Measurements from ENCODE around the gene SSX3.
"Not testable (repeated sequence)": the region's sequence is repeated elsewhere in the genome, so short reads cannot be mapped to it uniquely, and the experiment has no call there.

Gene SSX3, protein sequence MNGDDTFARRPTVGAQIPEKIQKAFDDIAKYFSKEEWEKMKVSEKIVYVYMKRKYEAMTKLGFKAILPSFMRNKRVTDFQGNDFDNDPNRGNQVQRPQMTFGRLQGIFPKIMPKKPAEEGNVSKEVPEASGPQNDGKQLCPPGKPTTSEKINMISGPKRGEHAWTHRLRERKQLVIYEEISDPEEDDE

DNA sequence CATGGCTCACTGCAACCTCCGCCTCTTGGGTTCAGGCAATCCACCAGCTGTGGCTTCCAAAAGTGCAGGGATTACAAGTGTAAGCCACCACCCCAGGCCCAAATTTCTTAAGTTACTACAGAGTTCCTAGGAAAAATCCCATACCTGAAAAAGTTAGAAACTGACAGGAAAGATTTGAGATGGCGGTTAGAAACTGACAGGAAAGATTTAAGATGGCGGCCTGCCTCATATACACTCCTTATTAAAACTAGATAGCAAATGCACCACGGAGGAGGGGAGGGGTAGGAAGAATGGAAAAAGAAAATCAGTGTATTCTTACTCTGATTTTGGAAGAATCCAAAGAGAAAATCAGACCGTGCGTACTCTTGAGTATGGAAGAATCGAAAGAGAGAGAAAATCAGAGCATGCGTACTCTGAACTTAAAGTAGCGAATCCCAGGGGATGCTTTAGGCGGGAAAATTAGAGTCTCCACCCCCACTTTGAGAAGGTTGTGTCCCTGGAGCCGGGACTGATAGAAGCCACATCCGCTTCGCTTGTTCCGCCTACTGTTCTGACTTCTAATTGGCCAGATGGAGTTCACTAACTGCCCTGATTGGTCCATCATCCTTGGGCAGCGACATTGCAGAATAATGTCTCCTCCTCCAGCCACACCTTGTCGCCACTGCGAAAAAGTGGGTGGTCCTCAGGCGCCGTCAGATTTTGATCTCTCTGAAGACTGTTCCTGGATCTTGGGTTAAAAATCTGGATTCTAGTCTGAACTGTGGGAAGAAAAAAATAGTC, at the start of gene SSX3:
SSX3 (minus strand) TSS at position 389 of the 780 bp plus-strand sequence. CDS start 1,454 bp downstream, outside the sequence.
- H3K4me3 ChIP-seq (ENCODE audit: low read depth, low read length); H3K27ac ChIP-seq (ENCODE audit: low read depth, low read length); H3K27me3 ChIP-seq (ENCODE audit: control insufficient read depth, insufficient read depth, low read length); H3K9me3 ChIP-seq (ENCODE audit: control insufficient read depth, insufficient read depth, low read length); H3K9ac ChIP-seq (ENCODE audit: low read depth, low read length); H3K36me3 ChIP-seq (ENCODE audit: control insufficient read depth, insufficient read depth, low read length); H3K4me1 ChIP-seq (ENCODE audit: control insufficient read depth, insufficient read depth, low read length): not testable (repeated sequence)

DNA sequence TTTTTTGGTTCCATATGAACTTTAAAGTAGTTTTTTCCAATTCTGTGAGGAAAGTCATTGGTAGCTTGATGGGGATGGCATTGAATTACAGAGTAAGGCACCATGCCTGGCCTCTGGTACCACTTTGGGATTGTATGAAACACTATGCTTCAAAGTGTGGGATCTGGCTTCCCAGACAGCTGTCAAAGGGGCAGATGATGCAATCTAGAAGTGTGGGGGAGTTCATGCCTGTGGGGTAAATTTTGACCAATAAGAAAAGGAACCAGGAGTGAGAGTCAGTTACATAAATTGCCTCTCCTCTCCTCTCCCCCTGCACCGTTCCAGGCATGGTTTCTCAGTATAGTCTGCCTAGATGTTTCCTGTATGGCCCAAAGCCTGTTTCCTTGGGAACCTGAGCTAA, 41.3 kb upstream of the SSX3 start:
- H3K9ac ChIP-seq (ENCODE audit: low read depth, low read length); H3K36me3 ChIP-seq (ENCODE audit: control insufficient read depth, insufficient read depth, low read length); H3K4me3 ChIP-seq (ENCODE audit: low read depth, low read length); H3K9me3 ChIP-seq (ENCODE audit: control insufficient read depth, insufficient read depth, low read length); H3K4me1 ChIP-seq (ENCODE audit: control insufficient read depth, insufficient read depth, low read length); H3K27me3 ChIP-seq (ENCODE audit: control insufficient read depth, insufficient read depth, low read length); H3K27ac ChIP-seq (ENCODE audit: low read depth, low read length): not testable (repeated sequence)

DNA sequence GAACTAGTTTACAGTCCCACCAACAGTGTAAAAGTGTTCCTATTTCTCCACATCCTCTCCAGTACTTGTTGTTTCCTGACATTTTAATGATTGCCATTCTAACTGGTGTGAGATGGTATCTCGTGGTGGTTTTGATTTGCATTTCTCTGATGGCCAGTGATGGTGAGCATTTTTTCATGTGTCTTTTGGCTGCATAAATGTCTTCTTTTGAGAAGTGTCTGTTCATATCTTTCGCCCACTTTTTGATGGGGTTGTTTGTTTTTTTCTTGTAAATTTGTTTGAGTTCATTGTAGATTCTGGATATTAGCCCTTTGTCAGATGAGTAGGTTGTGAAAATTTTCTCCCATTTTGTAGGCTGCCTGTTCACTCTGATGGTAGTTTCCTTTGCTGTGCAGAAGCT, 40.4 kb upstream of the SSX3 start:
- not testable (repeated sequence) for H3K36me3 ChIP-seq (ENCODE audit: control insufficient read depth, insufficient read depth, low read length); H3K4me1 ChIP-seq (ENCODE audit: control insufficient read depth, insufficient read depth, low read length); H3K4me3 ChIP-seq (ENCODE audit: low read depth, low read length); H3K27ac ChIP-seq (ENCODE audit: low read depth, low read length); H3K27me3 ChIP-seq (ENCODE audit: control insufficient read depth, insufficient read depth, low read length); H3K9ac ChIP-seq (ENCODE audit: low read depth, low read length); H3K9me3 ChIP-seq (ENCODE audit: control insufficient read depth, insufficient read depth, low read length)

DNA sequence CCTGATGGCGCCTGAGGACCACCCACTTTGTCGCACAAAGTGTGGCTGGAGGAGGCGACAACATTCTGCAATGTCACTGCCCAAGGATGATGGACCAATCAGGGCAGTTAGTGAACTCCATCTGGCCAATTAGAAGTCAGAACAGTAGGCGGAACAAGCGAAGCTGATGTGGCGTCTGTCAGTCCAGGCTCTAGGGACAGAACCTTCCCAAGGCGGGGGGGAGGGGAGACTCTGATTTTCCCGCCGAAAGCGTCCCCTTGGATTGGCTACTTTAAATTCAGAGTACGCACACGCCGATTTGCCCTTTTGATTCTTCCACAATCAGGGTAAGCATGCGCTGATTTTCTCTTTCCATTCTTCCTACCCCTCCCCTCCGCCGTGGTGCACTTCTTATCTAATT, 26.7 kb upstream of the SSX3 start, which contains the start of gene SSX4:
SSX4 (plus strand) TSS at position 301 of the 400 bp plus-strand sequence. CDS start 515 bp downstream, outside the sequence.
- H3K36me3 ChIP-seq (ENCODE audit: control insufficient read depth, insufficient read depth, low read length); H3K27me3 ChIP-seq (ENCODE audit: control insufficient read depth, insufficient read depth, low read length); H3K27ac ChIP-seq (ENCODE audit: low read depth, low read length); H3K9ac ChIP-seq (ENCODE audit: low read depth, low read length); H3K9me3 ChIP-seq (ENCODE audit: control insufficient read depth, insufficient read depth, low read length); H3K4me3 ChIP-seq (ENCODE audit: low read depth, low read length); H3K4me1 ChIP-seq (ENCODE audit: control insufficient read depth, insufficient read depth, low read length): not testable (repeated sequence)

DNA sequence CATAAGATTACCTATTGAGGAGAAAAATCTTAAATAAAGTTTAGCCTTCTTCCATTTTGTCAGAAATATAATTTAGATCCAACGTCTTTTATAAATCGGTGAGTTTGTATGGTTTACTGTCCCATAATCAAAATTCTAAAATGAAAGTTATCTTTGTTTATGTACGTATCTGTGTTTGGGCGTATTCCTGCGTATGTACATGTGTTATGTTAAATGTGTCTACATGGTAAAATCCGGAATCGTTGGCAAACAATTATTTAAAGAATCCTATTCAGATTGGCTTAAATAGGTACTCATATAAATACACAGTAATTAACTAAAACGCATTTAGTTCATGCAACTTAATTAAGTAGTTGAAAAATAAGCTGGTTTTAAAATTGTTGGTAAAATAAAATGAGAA, 13.9 kb upstream of the SSX3 start:
- not testable (repeated sequence) for H3K36me3 ChIP-seq (ENCODE audit: control insufficient read depth, insufficient read depth, low read length); H3K9ac ChIP-seq (ENCODE audit: low read depth, low read length); H3K27me3 ChIP-seq (ENCODE audit: control insufficient read depth, insufficient read depth, low read length); H3K9me3 ChIP-seq (ENCODE audit: control insufficient read depth, insufficient read depth, low read length); H3K4me1 ChIP-seq (ENCODE audit: control insufficient read depth, insufficient read depth, low read length); H3K4me3 ChIP-seq (ENCODE audit: low read depth, low read length); H3K27ac ChIP-seq (ENCODE audit: low read depth, low read length)

DNA sequence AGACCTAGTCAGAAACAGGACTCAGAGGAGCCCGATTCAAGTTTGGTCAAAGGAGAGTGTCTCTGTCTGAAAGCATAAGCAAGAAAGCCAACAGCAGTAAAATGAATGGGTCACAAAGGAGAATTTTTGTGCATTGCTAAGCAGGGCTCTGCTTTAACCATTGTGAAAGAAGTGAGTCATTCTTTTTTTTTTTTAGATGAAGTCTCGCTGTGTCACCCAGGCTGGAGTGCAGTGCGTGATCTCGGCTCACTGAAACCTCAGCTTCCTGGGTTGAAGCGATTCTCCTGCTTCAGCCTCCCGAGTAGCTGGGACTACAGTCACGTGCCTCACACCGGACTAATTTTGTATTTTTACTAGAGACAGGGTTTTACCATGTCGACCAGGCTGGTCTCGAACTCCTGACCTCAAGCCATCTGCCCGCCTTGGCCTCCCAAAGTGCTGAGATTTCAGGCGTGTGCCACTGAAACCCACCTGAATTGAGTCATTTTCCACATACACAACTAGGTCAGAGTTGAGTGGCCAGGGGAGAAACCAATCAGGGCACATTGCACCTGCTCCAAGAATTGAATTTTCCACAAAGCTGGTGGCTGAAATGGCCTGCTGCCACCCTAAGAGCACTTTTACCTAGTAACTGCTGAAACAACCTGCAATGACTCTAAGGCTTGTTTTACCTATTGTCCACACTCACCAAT, 11.4 kb upstream of the SSX3 start:
- not testable (repeated sequence) for H3K27me3 ChIP-seq (ENCODE audit: control insufficient read depth, insufficient read depth, low read length); H3K9ac ChIP-seq (ENCODE audit: low read depth, low read length); H3K9me3 ChIP-seq (ENCODE audit: control insufficient read depth, insufficient read depth, low read length); H3K36me3 ChIP-seq (ENCODE audit: control insufficient read depth, insufficient read depth, low read length); H3K27ac ChIP-seq (ENCODE audit: low read depth, low read length); H3K4me1 ChIP-seq (ENCODE audit: control insufficient read depth, insufficient read depth, low read length); H3K4me3 ChIP-seq (ENCODE audit: low read depth, low read length)

DNA sequence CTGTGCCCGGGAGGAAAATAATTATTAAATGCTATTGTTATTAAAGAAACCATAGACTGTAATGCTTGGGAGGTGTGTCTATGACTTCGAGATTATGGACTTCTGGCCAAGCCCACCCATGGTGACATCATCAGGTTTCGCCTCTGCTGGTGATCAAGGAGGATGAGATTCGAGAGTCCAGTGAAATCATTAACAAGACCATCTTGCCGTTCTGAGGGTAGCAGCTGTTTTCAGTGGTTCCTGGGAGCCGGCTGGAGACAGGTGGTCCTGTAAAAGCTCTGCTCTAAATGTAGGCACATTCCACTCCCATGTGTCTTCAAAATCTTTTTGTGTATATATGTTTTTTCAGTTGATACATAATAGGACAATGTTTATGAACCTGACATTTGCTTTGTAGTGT, 2.8 kb upstream of the SSX3 start:
- not testable (repeated sequence) for H3K9ac ChIP-seq (ENCODE audit: low read depth, low read length); H3K4me3 ChIP-seq (ENCODE audit: low read depth, low read length); H3K27me3 ChIP-seq (ENCODE audit: control insufficient read depth, insufficient read depth, low read length); H3K4me1 ChIP-seq (ENCODE audit: control insufficient read depth, insufficient read depth, low read length); H3K27ac ChIP-seq (ENCODE audit: low read depth, low read length); H3K9me3 ChIP-seq (ENCODE audit: control insufficient read depth, insufficient read depth, low read length); H3K36me3 ChIP-seq (ENCODE audit: control insufficient read depth, insufficient read depth, low read length)

DNA sequence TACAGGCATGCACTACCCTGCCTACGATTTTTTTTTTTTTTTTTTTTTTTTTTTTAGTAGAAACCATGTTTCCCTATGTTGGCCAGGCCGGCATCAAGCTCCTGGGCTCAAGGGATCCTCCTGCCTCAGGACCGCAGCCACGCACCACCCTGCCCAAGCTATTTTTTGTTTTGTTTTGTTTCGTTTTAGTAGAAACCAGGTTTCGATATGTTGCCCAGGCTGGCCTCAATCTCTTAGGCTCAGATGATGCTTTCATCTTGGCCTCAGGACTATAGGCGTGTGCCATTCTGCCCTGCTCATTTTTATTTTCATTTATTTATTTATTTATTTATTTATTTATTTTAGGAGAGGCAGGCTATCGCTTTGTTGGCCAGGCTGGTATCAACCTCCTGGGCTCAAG, 1.2 kb upstream of the SSX3 start:
- H3K4me3 ChIP-seq (ENCODE audit: low read depth, low read length): no peak overlapping the region
- H3K9me3 ChIP-seq (ENCODE audit: control insufficient read depth, insufficient read depth, low read length): no peaks in the 10 kb centered on the region; the same call in 1 of the 2 replicates
- H3K27ac ChIP-seq (ENCODE audit: low read depth, low read length): no peak overlapping the region
- no peaks in the 10 kb centered on the region for H3K27me3 ChIP-seq (ENCODE audit: control insufficient read depth, insufficient read depth, low read length)
- H3K4me1 ChIP-seq (ENCODE audit: control insufficient read depth, insufficient read depth, low read length): no peaks in the 10 kb centered on the region
- H3K36me3 ChIP-seq (ENCODE audit: control insufficient read depth, insufficient read depth, low read length): no peaks in the 10 kb centered on the region
- H3K9ac ChIP-seq (ENCODE audit: low read depth, low read length): no peak overlapping the region

DNA sequence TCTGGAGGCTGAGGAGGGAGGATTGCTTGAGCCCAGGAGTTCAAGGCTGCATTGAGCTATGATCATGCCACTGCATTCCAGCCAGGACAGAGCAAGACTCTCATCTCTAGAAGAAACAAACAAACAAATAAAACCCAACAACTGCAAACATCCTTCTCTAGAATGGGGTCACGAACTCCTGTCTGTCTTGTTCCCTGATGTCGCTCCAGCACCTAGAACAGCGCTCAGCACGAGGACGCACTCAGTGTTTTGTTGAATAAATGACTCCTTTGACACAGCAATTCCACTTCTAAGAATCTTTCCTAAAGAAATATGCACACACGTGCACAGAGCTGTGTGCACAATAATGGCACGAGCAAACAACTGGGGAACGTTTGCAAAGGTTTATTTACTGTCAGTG, 10.4 kb downstream of the SSX3 start:
- H3K9me3 ChIP-seq (ENCODE audit: control insufficient read depth, insufficient read depth, low read length): peaks cover 10% of the 10 kb centered on the region; the same call in 1 of the 2 replicates
- not testable (repeated sequence) for H3K4me3 ChIP-seq (ENCODE audit: low read depth, low read length)

DNA sequence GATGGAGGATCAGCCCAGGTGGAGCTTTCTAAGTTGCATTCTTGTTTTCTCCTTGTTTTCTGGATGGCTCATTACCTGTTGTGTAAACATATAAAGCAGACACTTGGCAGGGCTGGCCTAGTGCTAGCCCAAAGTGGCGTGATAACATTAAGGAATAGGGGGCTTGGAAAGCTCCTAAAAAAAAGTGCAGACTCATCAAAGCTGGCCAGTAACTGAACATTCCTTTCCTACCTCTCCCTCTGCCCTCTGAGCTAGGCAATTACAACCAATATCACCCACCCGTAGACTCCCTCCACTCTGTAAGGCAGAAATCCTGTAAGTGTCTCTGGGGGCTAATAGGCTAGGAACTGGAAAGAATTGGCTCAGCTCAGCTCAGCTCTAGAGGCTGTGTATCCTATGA, 42.5 kb downstream of the SSX3 start:
- not testable (repeated sequence) for H3K27me3 ChIP-seq (ENCODE audit: control insufficient read depth, insufficient read depth, low read length); H3K36me3 ChIP-seq (ENCODE audit: control insufficient read depth, insufficient read depth, low read length)

More for the DNA sequence above, 10.4 kb downstream of the SSX3 start:
- not testable (repeated sequence) for H3K27ac ChIP-seq (ENCODE audit: low read depth, low read length); H3K36me3 ChIP-seq (ENCODE audit: control insufficient read depth, insufficient read depth, low read length); H3K4me1 ChIP-seq (ENCODE audit: control insufficient read depth, insufficient read depth, low read length); H3K27me3 ChIP-seq (ENCODE audit: control insufficient read depth, insufficient read depth, low read length); H3K9ac ChIP-seq (ENCODE audit: low read depth, low read length)

DNA sequence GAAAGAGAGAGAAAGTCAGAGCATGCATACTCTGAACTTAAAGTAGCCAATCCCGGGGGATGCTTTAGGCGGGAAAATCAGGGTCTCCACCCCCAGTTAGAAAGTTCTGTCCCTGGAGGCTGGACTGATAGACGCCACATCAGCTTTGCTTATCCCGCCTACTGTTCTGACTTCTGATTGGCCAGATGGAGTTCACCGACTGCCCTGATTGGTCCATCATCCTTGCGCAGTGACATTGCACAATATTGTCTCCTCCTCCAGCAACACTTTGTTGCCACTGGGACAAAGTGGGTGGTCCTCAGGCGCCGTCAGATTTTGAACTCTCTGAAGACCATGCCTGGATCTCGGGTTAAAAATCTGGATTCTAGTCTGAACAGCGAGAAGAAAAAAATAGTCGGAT, 50.3 kb downstream of the SSX3 start:
- no peaks in the 10 kb centered on the region for H3K4me1 ChIP-seq (ENCODE audit: control insufficient read depth, insufficient read depth, low read length)
- H3K9me3 ChIP-seq (ENCODE audit: control insufficient read depth, insufficient read depth, low read length): peaks cover 4% of the 10 kb centered on the region
- H3K36me3 ChIP-seq (ENCODE audit: control insufficient read depth, insufficient read depth, low read length): no peaks in the 10 kb centered on the region
- no peak overlapping the region for H3K9ac ChIP-seq (ENCODE audit: low read depth, low read length)
- no peak overlapping the region for H3K4me3 ChIP-seq (ENCODE audit: low read depth, low read length)
- no peak overlapping the region for H3K27ac ChIP-seq (ENCODE audit: low read depth, low read length)
- no peaks in the 10 kb centered on the region for H3K27me3 ChIP-seq (ENCODE audit: control insufficient read depth, insufficient read depth, low read length)

More for the DNA sequence above, 42.5 kb downstream of the SSX3 start:
- H3K4me3 ChIP-seq (ENCODE audit: low read depth, low read length); H3K9ac ChIP-seq (ENCODE audit: low read depth, low read length); H3K9me3 ChIP-seq (ENCODE audit: control insufficient read depth, insufficient read depth, low read length); H3K27ac ChIP-seq (ENCODE audit: low read depth, low read length); H3K4me1 ChIP-seq (ENCODE audit: control insufficient read depth, insufficient read depth, low read length): not testable (repeated sequence)

Measured in HUES48 (cell line).